ENCODE measurements around the gene DDX6. TPM values are rescaled to one million over a fixed set of nuclear protein-coding genes. Genes with fewer than 3 reads are reported as not detected.

Gene DDX6
- total and polyA plus RNA-seq, 2 experiments from 2014 or later, result 68.3 to 205 TPM

DNA sequence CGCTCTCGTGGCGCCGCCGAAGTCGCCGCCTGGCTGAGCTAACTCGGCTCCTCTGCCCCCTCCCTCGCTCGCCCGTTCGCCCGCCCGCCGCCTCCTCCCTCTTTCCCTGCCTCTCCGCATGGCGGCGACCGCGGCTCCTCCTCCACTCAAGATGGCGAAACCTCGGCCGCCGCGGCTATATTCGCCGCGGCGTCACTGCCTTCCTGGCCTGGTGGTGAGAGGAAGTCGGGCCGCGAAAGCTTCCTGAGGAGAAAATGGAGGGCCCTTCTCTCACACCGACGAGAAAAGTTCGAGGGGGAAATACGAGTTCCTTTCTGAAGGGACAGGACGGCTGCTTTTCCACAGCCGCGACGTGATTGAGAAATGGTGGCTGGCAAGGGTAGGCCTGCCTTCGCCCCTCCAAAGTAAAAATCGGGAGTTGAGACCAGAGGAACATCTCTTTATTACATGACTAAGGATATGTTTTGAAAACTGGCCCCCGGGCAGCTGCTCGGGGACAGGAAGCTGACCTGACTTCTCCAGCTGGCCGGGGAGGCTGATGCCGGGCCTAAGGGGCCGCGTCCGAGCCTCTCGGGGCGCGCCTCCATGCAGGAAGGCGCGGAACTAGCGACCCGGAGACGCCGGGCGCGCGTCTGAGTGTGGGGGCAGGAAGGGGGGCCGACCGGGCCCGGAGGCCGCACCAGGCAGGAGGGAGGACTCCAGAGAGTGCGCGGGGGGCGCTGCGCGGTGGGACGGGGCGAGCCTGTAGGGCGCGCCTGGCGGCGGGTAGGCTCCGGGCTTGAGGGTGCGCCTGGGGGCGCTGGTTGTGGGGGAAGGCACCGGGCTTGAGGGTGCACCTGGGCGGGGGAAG lies at the start of gene DDX6 (continued):
- TF ChIP-seq STAT1 (IDR thresholded peaks at IDR 0.05; ENCODE audit: unreplicated experiment), result no peak
- TF ChIP-seq EZH2phosphoT487 (IDR thresholded peaks at IDR 0.05; ENCODE audit: unreplicated experiment), result no peak

- H3K27me3 Mint-ChIP-seq (ENCODE audit: insufficient read depth, low read depth, poor library complexity), result peaks cover 9% of the 10 kb centered on the region
- Histone ChIP-seq H3K27ac (ENCODE audit: low read depth) (no peak overlapping the region), H3K4me2 (no peak overlapping the region)
- TF ChIP-seq ZNF331 (CRISPR knock-in tag; IDR thresholded peaks at IDR 0.05; ENCODE audit: low read depth) (no peak), STAT1 (IDR thresholded peaks at IDR 0.05; ENCODE audit: unreplicated experiment) (no peak), POLR2AphosphoS5 (IDR thresholded peaks at IDR 0.05; ENCODE audit: low read depth) (no peak), CREB1 (CRISPR knock-in tag; IDR thresholded peaks at IDR 0.05; ENCODE audit: low read depth) (no peak), ZNF462 (CRISPR knock-in tag; IDR thresholded peaks at IDR 0.05) (no peak), ZNF114 (CRISPR knock-in tag; IDR thresholded peaks at IDR 0.05) (no peak), NANOG (IDR thresholded peaks at IDR 0.05; ENCODE audit: borderline replicate concordance) (no peak), JUNB (IDR thresholded peaks at IDR 0.05; ENCODE audit: unreplicated experiment) (no peak), CTCF (conservative IDR thresholded peaks at IDR 0.05; ENCODE audit: low read depth in 2 of 2) (no peak)
- TF ChIP-seq, protein P1, sequence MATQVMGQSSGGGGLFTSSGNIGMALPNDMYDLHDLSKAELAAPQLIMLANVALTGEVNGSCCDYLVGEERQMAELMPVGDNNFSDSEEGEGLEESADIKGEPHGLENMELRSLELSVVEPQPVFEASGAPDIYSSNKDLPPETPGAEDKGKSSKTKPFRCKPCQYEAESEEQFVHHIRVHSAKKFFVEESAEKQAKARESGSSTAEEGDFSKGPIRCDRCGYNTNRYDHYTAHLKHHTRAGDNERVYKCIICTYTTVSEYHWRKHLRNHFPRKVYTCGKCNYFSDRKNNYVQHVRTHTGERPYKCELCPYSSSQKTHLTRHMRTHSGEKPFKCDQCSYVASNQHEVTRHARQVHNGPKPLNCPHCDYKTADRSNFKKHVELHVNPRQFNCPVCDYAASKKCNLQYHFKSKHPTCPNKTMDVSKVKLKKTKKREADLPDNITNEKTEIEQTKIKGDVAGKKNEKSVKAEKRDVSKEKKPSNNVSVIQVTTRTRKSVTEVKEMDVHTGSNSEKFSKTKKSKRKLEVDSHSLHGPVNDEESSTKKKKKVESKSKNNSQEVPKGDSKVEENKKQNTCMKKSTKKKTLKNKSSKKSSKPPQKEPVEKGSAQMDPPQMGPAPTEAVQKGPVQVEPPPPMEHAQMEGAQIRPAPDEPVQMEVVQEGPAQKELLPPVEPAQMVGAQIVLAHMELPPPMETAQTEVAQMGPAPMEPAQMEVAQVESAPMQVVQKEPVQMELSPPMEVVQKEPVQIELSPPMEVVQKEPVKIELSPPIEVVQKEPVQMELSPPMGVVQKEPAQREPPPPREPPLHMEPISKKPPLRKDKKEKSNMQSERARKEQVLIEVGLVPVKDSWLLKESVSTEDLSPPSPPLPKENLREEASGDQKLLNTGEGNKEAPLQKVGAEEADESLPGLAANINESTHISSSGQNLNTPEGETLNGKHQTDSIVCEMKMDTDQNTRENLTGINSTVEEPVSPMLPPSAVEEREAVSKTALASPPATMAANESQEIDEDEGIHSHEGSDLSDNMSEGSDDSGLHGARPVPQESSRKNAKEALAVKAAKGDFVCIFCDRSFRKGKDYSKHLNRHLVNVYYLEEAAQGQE (IDR thresholded peaks at IDR 0.05; ENCODE audit: unreplicated experiment), result no peak
Measured at GRCh38 chr11:118838905-118839553, 48.1 kb upstream of the DDX6 start.

More at GRCh38 chr11:118838905-118839553, 48.1 kb upstream of the DDX6 start:
- DNase-seq (ENCODE audit: low spot score) (no peak), ATAC-seq (no peak)
- no peaks in the 10 kb centered on the region for H3K79me2 ChIP-seq (replicated peaks; ENCODE audit: insufficient read depth)
- H3K4me1 ChIP-seq (ENCODE audit: insufficient read depth), result no peaks in the 10 kb centered on the region
- Mint-ChIP-seq H3K27ac (no peak overlapping the region), H3K4me1 (no peaks in the 10 kb centered on the region), H3K9me3 (no peaks in the 10 kb centered on the region), H3K36me3 (ENCODE audit: low read depth) (no peaks in the 10 kb centered on the region; the same call in 2 of the 3 replicates), H3K4me3 (no peak overlapping the region)
- no peaks in the 10 kb centered on the region for H3K36me3 ChIP-seq (ENCODE audit: insufficient read depth)
- no peaks in the 10 kb centered on the region for H3F3A ChIP-seq (replicated peaks; ENCODE audit: low read depth)
- H3K4me3 ChIP-seq, result no peak overlapping the region
- no peaks in the 10 kb centered on the region for H3K9me2 ChIP-seq (ENCODE audit: insufficient read depth)
- H4K20me1 ChIP-seq (replicated peaks; ENCODE audit: insufficient read depth), result no peaks in the 10 kb centered on the region
- H2AFZ ChIP-seq, result no peak overlapping the region
- no peaks in the 10 kb centered on the region for H3K27me3 ChIP-seq (ENCODE audit: insufficient read depth)
